Esophagus muscularis mucosa (tissue), 3 donors: ENCODE measurements around the gene THAP10.

ENCODE experiments used
- CTCF ChIP-seq, 3 experiments: fragments of 200-600 bp in 2 of 3; fragments of 450-650 bp in 1 of 3; sonication (generic) in 2 of 3; IDR thresholded peaks; one replicate each; pipeline ENCODE4 v1.5.1; 2017 to 2019; ENCODE audit warnings: antibody characterized with exemption in 3 of 3, mild to moderate bottlenecking in 2 of 3, moderate library complexity in 1 of 3
- POLR2A ChIP-seq: fragments of 450-650 bp; IDR thresholded peaks from one replicate; pipeline ENCODE4 v1.6.1; 2017; ENCODE audit warnings: antibody characterized with exemption, moderate library complexity, mild to moderate bottlenecking, low read depth
- POLR2AphosphoS5 ChIP-seq, 2 donors: sonication (generic); formaldehyde crosslinking; IDR thresholded peaks; one replicate each; pipeline ENCODE4 v1.6.1; 2017; ENCODE audit warnings: antibody characterized with exemption in 2 of 2

GRCh38 chr15:70835841-70836240 lies 56.4 kb downstream of the THAP10 start:
- TF ChIP-seq CTCF (IDR thresholded peaks at IDR 0.05) = no peak
- TF ChIP-seq POLR2A = no peak
- TF ChIP-seq POLR2AphosphoS5 (IDR thresholded peaks at IDR 0.05) = no peak
